Lower leg skin (tissue), 3 donors: Measurements from ENCODE around the gene C2.

Source experiments
- CTCF ChIP-seq, 3 donors: fragments of 450-650 bp; IDR thresholded peaks; one replicate each; pipeline ENCODE4 v1.5.1; 2016; ENCODE audit warnings: antibody characterized with exemption in 3 of 3, mild to moderate bottlenecking in 3 of 3, moderate library complexity in 2 of 3
- POLR2A ChIP-seq, 2 donors: fragments of 450-650 bp; IDR thresholded peaks; one replicate each; pipeline ENCODE4 v1.6.1; 2016 to 2017; ENCODE audit warnings: antibody characterized with exemption in 2 of 2, mild to moderate bottlenecking in 1 of 2, moderate library complexity in 1 of 2

- TF ChIP-seq CTCF (IDR thresholded peaks at IDR 0.05): no peak
- no peak for TF ChIP-seq POLR2A (IDR thresholded peaks at IDR 0.05)
These were observed 3.4 kb downstream of the C2 start for GRCh38 chr6:31930962-31931361.
